RWPE1 (cell line): Measurements from ENCODE around the gene RNF187.

ENCODE experiments used
- CTCF ChIA-PET: fragments of 350-600 bp; sonication (Branson Sonifier 250); formaldehyde crosslinking; extraction: SDS; loops from one replicate; lab custom pipeline; 2021; lab: Yijun Ruan, JAX
- POLR2A ChIA-PET: fragments of 400-600 bp; formaldehyde crosslinking; extraction: SDS; loops from one replicate; lab custom pipeline; 2020; ENCODE audit warnings: antibody characterized with exemption; ENCODE audit not compliant: low non-redundant PET; lab: Yijun Ruan, JAX
- DNase-seq: peaks from one replicate; pipeline ENCODE4 v3.0.0; 2012; ENCODE audit warnings: low spot score
- H3K27ac ChIP-seq: fragments of 450-650 bp; 2 replicates; pipeline ENCODE4 v1.5.1; 2017
- CTCF ChIP-seq: fragments of 450-650 bp; conservative IDR thresholded peaks from 2 replicates; pipeline ENCODE4 v1.5.1; 2017; ENCODE audit warnings: low read depth, mild to moderate bottlenecking

Gene RNF187

GRCh38 chr1:228459091-228459993 is 27.8 kb upstream of the RNF187 start:
- peak; percentile 79 for TF ChIP-seq CTCF
- DNase-seq, result peak; percentile 60
- POLR2A ChIA-PET, result interaction anchor here (0.6 to 2.2 kb wide), 4 partner anchors 27 to 354 kb away, joined by 3 to 6 read pairs (median 5); partner anchors contain the start of gene RNF187
- CTCF ChIA-PET, result interaction anchor here (0.7 to 1.0 kb wide), 2 partner anchors 42 to 234 kb away, joined by 3 read pairs; no protein-coding TSS in a partner anchor
- peak overlapping the region; percentile 96 for H3K27ac ChIP-seq

GRCh38 chr1:228460821-228461220 is 26.4 kb upstream of the RNF187 start:
- POLR2A ChIA-PET, result no interaction called here
- no peak overlapping the region for H3K27ac ChIP-seq
- no peak for DNase-seq
- TF ChIP-seq CTCF, result no peak
- CTCF ChIA-PET, result no interaction called here

GRCh38 chr1:228462560-228462959 is 24.6 kb upstream of the RNF187 start:
- DNase-seq, result no peak
- CTCF ChIA-PET, result no interaction called here
- no peak overlapping the region for H3K27ac ChIP-seq
- no peak for TF ChIP-seq CTCF
- POLR2A ChIA-PET, result no interaction called here

- no peak for DNase-seq
- CTCF ChIA-PET, result interaction anchor here (0.6 to 0.7 kb wide), 2 partner anchors 1524 to 1880 kb away, joined by 3 read pairs; no protein-coding TSS in a partner anchor
These were observed 24.1 kb upstream of the RNF187 start for GRCh38 chr1:228463009-228463558.

GRCh38 chr1:228463559-228464455 is 23.4 kb upstream of the RNF187 start:
- POLR2A ChIA-PET, result no interaction called here
- DNase-seq, result no peak

More at GRCh38 chr1:228463009-228463558, 24.1 kb upstream of the RNF187 start:
- no peak overlapping the region for H3K27ac ChIP-seq
- no peak for TF ChIP-seq CTCF
- POLR2A ChIA-PET, result no interaction called here

More at GRCh38 chr1:228463559-228464455, 23.4 kb upstream of the RNF187 start:
- CTCF ChIA-PET, result interaction anchor here (0.6 to 0.7 kb wide), 3 partner anchors 22 to 1879 kb away, joined by 3 to 4 read pairs (median 3); no protein-coding TSS in a partner anchor
- no peak for TF ChIP-seq CTCF
- H3K27ac ChIP-seq, result no peak overlapping the region
